HG02571 (cell line): ENCODE measurements around the gene CLDN18.
A peak's percentile ranks its signal among the peaks of the same experiment; 100 is the strongest.

Experiments used
- ATAC-seq: cut with Tn5 transposase; IDR thresholded peaks from one replicate; pipeline ENCODE4 v1.9.1; 2021; ENCODE audit warnings: mild to moderate bottlenecking, moderate library complexity; ENCODE audit not compliant: unreplicated experiment

Gene CLDN18

DNA sequence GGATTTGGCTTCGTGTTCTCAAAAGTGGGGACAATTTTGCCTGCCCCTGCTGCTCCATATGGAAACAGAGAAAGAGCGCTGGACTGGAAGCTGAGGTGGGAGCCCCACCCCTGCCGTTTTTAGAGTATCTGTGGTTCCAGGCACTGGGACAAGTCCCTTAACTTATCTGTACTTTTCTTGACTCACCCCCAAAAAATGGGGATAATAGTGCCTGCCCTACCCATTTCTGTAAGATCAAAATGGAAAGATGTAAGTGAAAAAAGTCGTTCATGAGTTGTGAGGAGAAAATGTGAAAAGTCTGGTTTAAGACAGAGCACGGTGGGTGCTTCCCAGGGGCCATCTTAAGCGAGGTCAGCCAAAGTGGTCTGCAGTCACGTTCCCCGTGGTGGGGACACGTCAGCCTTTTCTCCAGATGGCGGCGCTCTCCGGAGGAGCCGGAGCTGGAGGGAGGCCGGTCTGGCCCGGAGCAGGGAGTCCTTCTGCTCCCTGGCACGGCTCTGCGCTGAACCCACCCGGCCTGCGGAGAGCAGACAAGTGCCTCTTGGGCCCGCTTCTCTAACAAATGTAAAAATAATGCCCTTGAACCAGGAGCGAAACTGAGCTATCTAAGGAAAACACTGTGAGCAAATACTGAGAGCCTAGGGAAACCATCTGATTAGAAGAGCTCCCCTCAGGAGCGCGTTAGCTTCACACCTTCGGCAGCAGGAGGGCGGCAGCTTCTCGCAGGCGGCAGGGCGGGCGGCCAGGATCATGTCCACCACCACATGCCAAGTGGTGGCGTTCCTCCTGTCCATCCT lies at the start of gene CLDN18:
TSS of gene CLDN18 (plus strand) at position 690 of the 797 bp plus-strand sequence. CDS start at position 751, 61 bp downstream.
- no peak for ATAC-seq

DNA sequence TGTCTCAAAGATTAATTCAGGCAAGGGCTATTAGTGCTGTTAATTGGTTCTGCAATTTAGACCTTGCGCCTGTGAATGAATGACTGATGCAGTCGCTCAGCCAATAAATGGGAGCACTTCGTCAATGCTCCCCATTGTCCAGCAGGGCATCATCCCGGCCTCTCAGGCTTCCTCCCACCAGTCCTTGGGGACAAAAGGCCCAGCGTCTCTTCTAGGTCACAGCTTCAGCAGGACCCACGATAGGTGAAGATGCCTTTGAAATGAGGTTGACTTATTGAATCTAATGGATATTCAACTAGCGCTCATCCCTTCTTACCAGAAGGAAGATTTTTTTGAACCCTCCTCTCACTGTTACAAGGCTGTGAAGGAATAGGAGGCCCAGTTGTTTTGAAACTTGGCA lies 47.7 kb upstream of the CLDN18 start:
- ATAC-seq = no peak

DNA sequence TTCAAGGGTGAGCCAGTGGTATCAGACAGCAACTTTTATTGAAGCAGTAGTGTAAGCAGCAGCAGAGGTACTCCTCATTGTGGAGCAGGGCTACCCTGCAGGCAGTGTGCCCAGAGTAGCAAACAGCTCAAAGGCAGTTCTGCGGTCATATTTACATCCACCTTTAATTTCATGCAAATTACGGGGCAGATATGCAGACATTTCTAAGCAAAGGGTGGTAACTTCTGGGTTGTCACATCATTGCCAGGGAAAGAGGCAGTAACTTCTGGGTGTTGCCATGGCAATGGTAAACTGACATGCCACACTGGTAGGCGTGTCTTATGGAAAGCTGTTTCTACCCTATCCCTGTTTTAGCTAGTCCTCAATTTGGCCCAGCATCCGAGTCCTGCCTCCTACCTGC lies 46.5 kb upstream of the CLDN18 start:
- no peak for ATAC-seq

DNA sequence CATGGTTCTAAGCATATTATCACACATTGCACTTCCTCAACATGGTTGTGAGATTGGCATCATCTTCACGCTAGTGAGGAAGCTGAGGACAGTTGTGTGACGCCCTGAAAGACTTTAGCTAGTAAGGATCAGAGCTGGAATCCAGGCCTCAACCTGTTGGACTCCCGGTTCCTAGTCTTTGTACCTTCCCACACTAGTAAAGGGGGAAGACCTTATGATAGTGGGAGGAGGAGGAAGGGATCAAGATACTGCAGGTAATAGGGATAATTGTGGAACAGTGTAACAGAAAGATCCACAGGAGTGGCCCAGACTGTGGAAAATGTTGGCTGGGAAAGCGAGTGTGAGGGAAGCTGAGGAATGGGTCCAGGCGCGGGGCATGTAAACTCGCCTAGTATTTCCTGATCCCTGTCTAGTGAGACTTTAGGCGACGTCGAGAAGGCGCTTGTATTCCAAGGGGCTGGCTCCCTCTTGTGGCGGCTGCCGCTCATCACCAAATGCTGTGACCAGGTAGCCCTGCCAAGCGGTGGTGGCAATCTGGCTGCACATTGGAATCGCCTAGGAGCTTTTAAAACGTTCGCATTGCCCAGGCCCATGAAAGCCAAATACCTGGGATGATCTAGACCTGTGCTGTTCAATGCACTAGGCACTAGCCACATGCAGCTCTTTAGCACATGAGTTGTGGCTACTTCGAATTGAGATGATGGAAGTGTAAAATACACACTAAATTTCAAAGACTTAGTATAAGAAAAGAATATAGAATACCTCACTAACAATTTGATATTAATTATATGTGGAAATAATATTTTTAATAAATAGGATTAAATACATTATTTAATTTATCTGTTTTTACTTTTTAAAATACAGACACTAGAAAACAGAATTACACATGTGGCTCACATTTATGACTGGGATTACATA lies 38.8 kb upstream of the CLDN18 start:
- peak; percentile 87 for ATAC-seq

DNA sequence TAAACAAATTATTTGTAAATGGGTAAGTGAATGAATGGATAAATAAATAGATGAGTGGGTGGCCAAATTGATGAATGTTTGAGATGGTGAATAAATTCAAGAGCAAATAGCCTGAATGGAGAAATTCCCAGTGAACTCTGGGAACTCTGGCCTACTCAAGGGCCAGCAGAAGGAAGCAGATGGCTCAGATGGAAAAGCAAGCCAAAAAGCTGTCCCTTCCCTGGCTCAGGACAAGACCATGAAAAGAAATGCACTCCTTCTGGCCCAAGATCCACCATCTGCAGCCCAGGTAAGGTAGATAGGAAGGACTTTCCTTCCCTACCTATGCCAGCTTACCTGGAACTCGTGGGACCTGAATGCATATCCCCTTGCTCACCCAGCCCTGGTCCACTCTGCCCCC lies 37.6 kb upstream of the CLDN18 start:
- ATAC-seq = no peak

DNA sequence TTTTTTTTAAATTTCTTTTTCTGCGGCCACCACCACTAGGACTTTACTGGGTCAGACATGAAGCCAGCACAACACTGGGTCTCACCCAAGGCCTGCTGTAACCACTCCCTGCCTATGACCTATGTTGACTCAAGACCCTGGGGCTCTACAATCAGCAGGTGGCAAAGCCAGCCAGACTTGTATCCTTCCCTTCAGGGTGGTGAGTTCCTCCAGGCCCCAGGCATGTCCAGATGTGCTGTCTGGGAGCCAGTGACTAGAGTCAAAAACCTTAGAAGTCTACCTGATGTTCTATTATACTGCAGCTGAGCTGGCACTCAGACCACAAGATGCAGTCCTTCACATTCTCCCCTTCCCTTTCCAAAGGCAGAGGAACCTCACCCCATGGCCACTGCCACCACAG lies 31.6 kb upstream of the CLDN18 start:
- ATAC-seq = no peak

DNA sequence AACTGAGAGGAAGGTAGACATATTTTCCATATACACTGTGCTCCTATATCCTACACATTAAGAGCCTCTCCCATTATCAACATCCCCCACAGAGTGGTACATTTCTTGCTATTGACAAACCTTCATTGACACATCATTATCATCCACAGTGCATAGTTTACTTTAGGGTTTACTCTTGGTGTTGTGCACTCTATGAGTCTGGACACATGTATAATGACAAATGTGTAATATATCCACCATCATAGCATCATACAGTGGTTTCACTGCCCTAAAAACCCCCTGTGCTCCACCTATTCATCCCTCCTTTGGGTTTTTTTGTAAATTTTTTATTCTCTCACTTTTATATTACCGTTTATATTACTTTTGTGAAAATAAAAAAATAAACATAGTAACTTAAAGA lies 22.2 kb upstream of the CLDN18 start:
- no peak for ATAC-seq

DNA sequence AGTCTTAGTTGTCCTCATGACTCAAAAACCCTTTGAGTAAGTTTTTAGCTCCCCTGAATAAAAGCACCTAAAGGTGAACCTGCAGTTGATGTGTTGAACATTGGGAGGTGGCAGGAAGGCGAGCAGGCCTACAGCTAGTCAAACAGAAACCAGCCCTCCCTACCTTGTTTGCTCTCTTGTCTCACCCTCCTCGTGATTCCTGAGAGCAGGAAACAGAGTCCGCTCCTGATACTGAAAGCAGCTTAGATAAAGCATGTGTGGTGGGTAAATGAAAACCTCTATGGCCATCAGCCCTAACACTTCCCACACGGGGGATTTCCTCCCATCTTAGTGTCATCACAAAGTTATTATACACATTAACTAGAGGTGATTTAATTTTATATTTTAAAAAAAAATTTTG lies 21.8 kb upstream of the CLDN18 start:
- peak; percentile 74 for ATAC-seq

DNA sequence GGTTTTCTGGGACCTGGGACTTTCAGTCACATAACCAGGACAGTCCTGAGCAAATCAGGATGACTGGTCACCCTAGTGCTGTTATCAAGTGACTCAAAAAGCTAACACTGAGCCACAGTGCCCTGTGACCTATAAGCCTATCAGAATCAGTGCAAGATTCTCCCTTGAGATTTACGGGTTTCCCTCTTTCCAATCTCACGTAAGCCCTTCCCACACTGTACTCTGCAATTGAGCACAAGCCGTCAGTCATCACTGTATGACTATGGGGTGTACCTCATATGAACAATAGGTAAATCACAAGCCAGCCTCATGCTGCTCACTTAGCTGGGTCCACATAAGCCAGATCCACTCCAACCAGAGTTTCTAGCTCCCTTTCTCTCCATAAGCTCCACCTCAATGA lies 21.0 kb upstream of the CLDN18 start:
- peak; percentile 78 for ATAC-seq

DNA sequence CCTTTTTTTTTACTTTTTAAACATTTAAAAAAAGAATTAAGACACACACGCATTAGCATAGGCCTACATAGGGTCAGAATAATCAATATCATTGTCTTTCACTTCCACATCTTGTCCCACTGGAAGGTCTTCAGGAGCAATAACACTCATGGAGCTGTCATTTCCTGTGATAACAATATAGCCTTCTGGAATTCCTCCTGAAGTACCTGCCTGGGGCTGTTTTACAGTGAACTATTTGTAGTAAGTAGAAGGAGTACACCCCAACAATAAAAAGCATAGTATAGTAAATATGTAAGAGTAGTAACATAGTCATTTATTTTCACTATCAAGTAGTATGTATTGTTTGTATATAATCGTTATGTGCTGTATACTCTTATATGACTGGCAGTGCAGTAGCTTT lies 19.5 kb upstream of the CLDN18 start:
- no peak for ATAC-seq

DNA sequence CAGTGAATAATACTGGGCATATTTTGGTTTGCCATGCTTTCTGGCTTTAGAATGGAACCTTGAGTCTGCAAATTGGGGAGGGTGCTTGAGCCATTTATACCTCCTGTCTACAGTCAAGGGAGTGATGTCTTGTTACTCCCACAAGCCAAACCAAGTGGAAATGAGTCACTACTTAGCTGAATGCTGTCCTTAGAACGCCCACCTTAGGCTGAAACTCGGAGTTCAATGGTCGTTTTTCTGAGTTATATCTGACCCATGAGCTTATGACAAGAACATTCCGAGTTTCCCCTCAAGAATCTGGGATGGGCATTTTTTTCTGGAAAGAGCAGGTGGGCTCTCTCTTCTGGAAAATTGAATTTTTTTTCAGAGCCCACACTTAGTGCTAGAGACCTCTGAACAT lies 17.4 kb upstream of the CLDN18 start:
- ATAC-seq = no peak

DNA sequence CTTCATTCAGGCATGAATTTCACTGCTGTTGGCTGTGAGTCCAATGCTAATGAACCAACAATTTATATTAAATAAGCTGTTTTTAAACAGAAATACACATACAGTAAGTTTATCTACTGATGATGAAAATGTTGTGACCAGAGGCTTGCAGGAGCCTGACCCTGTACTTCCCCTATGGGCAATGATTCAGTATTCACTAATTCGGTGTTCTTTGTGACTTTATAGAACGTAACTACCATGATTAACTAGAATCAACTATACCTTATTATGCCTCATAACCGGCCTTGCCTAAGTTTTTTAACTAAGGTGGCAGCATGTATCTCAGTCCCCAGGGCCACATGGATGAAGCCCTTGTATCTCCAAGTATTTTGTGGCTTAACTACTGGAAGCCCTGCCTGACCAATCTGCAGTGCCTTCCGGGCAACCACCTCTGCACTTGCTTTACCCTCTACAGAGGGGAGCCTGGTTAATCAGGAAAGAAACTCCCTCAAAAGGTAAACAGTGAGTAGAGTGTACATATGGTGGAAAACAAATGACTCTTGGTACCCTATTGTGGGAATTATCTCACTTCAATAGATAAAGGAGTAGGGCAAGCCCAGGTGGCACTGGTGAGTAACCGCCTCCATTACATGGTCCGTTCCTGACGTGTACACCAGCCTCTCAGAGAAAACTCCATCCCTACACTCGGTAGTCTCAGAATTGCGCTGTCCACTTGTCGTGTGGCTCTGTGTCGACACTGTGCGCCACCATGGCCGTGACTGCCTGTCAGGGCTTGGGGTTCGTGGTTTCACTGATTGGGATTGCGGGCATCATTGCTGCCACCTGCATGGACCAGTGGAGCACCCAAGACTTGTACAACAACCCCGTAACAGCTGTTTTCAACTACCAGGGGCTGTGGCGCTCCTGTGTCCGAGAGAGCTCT lies 11.6 kb upstream of the CLDN18 start:
- no peak for ATAC-seq

DNA sequence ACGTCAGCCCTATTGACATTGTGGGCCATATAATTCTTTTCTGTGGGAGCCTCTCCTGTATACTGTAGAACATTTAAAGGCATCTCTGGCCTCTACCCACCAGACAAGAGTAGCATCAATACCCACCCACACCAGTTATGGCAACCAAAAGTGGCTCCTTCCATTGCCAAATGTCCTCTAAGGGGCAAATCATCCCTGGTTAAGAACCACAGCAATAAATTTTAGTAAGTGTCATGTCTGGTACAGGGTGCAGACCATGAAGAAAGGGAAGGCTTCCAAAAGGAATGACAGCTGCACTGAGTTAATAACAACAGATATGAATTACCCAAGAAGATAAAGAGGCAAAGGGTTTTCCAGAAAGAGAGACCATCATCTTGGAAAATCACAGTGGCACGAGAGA lies 6.9 kb upstream of the CLDN18 start:
- no peak for ATAC-seq

DNA sequence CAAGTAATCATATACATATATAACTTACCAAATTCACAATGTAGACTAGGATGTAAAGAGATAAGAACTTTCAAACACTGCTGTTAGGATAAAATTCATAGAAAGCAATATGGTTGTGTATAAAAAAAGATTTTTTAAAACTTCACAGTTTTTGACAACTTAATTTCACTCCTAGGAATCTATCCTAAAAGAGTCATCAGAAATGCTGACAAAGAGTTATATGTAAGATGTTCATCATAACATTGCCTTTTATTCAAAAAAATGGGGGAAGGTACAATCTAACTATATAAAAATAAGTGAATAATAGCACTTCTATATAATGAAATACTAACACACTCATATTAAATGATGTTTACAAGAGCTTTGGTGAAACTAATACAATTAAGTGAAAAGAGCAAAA lies 4.3 kb upstream of the CLDN18 start:
- no peak for ATAC-seq

DNA sequence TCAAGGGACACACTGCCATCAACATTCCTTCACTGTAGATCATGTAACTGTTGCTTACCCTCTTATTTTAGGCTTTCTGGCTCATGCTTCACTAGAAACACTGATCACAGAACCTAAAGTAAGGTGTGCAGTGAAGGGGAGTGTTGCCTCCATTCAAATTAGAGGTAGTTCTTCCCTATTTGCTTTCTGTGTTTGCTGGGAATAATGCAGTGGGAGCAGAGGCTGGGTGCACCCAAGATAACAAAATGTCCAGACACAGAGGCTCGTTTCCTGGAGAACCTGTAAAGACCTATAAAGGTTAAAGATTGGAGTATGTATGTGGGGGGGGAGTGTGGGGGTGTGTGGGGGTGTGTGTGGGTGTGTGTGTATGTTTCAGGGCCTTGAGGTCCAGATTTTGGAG lies 2.1 kb upstream of the CLDN18 start:
- ATAC-seq = no peak

DNA sequence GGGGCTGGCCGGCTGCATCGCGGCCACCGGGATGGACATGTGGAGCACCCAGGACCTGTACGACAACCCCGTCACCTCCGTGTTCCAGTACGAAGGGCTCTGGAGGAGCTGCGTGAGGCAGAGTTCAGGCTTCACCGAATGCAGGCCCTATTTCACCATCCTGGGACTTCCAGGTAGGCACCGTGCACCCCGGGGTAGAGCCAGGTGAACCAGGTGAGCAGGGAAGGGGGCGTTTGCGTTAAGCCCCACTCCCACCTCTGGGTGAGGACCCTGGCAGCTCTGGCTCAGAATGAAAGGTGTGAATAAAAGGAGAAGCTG lies 267 bp downstream of the CLDN18 start:
- ATAC-seq = no peak

DNA sequence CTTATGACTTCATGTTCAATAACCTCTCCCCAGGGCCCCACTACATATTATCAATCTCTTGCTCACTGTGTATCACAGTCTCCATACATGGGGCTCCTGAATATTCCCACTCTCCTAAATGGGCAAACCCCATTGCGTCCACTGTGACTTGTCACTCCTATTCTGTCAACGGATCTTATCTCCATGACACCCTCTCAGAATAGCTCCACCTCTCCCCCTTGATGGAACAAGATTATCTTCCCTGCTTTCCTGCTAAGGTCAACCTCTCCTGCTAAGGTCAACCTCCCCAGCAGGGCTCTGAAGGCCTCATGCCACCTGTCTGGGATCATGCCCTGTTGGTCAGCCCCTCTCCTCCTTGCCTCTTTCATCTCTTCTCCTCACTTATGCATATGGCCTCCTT lies 1.8 kb downstream of the CLDN18 start:
- no peak for ATAC-seq

DNA sequence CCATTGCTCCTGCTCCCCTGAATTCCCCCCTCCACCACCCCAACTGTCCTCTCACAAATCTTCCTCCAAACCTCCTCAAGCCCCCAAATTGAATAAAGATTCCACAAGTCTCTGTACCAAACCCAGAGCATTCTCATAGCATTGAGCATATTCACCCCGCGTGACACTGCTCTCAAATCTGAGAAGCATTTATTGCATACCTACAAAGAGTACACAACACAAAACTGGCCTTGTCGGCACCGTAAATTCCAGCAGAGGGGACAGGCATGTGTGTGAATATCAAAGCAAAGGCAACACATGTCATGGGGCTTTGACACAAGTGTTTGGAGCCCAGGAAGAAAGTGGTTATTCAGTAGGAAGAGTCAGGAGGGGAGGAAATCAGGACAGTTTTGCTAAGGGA lies 2.6 kb downstream of the CLDN18 start:
- ATAC-seq = no peak

DNA sequence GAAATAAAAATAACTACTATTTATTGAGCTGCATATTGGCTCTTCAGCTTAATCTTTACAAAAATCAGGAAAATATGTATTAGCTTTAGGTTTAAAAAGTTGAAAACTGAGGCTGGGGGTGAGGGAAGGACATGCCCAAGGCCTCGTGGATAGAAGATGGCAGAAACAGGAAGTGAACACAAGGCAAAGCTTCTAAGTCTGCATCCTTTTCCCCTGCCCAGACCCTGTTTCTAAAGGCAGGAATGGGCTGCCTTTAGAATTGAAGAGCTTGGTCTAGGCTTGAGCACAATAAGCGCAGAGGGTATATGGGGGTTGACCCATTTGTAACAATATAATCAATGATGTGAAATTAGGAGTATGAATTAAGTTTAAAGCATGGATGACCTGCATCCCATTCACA lies 6.1 kb downstream of the CLDN18 start:
- ATAC-seq = no peak

DNA sequence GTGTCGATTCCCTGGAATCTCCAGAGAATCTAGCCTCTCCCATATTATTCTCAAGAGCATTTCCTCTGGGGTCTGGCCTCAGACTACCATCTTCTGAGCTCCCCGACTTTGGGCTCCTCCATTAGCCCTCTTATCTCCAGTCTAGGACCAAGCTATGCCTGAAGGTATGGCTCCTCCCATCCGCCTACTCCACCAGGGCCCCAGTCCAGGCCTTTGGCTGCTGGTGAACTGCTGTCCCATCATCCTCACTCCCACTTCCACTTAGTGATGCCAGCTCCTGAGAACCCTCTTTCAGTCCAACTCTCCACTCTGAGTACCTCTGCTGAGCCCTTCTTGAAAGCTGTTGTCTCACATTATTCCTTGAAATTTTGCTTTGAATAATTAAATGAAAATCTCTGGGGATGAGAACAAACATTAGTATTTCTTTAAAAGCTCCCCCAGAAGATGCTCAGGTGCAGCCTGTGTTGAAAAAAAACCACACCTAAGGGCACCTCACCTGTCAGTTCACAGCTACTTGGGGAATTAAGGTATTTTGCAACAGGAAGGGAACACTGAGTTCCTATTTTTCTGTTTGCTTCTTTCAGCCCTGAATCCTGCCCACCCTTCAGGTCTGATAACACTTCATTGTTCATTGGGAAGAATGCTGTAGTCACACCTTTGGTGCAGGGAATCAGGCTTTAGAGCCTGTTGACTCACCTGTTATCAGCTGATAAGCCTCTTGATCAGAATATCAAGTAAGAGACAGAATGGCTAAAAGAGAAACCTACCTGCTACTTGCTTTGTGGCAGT lies 9.5 kb downstream of the CLDN18 start:
- ATAC-seq = no peak
